ENCODE measurements around the gene MAX. TPM values are rescaled to one million over a fixed set of nuclear protein-coding genes. Genes with fewer than 3 reads are reported as not detected.

The MAX gene
- total RNA-seq, 1 experiment from 2014 or later = 83.6 TPM

DNA sequence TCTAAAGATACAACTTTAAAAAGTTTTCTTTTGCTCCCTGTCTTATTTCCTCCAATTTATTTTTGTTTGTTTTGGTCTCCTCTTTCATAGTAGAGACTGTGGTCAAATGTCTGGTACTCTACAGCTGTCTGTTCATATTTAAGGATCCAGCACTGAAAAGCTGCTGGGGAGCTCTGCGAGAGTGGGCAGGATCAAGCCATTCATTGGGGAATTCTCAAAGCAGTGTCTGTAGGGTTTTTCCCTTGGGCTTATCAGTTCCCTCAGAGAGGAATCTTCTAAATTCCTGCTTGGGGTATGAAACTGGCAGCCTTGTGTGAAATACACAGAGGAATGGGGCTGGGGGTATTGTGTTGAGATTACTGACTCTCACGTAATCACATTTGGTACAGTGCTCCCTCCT lies 63.4 kb downstream of the MAX start:
- CTCF ChIA-PET = no interaction called here
- intact Hi-C loops (cut with micrococcal nuclease; ENCODE audit: unreplicated experiment) = no loop called here
- H3K4me3 Mint-ChIP-seq (ENCODE audit: low read depth, unreplicated experiment) = no peak overlapping the region
- H3K9me3 Mint-ChIP-seq (ENCODE audit: low read depth, unreplicated experiment) = no peaks in the 10 kb centered on the region
- H3K36me3 Mint-ChIP-seq (ENCODE audit: insufficient read depth, unreplicated experiment) = peaks cover 10% of the 10 kb centered on the region
- no peaks in the 10 kb centered on the region for H3K27me3 Mint-ChIP-seq (ENCODE audit: unreplicated experiment)
- DNase-seq = no peak
- H3K4me1 Mint-ChIP-seq (ENCODE audit: low read depth, unreplicated experiment) = no peaks in the 10 kb centered on the region
- TF ChIP-seq, protein P1, sequence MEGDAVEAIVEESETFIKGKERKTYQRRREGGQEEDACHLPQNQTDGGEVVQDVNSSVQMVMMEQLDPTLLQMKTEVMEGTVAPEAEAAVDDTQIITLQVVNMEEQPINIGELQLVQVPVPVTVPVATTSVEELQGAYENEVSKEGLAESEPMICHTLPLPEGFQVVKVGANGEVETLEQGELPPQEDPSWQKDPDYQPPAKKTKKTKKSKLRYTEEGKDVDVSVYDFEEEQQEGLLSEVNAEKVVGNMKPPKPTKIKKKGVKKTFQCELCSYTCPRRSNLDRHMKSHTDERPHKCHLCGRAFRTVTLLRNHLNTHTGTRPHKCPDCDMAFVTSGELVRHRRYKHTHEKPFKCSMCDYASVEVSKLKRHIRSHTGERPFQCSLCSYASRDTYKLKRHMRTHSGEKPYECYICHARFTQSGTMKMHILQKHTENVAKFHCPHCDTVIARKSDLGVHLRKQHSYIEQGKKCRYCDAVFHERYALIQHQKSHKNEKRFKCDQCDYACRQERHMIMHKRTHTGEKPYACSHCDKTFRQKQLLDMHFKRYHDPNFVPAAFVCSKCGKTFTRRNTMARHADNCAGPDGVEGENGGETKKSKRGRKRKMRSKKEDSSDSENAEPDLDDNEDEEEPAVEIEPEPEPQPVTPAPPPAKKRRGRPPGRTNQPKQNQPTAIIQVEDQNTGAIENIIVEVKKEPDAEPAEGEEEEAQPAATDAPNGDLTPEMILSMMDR (IDR thresholded peaks at IDR 0.05; ENCODE audit: unreplicated experiment) = no peak
- no TSS peak for BruUV-seq (replicated peaks)
- no peak overlapping the region for H3K27ac Mint-ChIP-seq (ENCODE audit: unreplicated experiment)

DNA sequence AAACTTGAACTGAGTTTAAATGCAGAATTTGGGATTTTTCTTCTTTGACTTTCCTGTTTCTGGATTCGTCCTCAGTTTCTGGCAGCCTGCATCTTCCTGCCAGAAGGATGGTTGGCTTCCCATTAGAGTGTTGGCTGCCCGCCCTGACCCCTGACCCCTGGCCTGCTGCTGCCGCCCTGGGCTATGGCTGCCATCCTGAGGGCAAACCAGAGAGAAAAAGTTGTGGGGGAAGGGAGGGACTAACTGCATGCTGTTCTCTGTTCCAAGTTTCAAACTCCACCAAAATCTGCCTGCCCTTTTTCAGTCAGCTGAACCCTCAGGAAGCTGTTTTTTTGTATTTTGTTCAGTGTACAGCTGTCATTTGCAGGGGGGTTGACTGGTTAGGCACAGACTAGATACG lies 67.3 kb downstream of the MAX start:
- no peaks in the 10 kb centered on the region for H3K4me1 Mint-ChIP-seq (ENCODE audit: low read depth, unreplicated experiment)
- H3K4me3 Mint-ChIP-seq (ENCODE audit: low read depth, unreplicated experiment) = no peak overlapping the region
- no TSS peak for BruUV-seq (replicated peaks)
- no peaks in the 10 kb centered on the region for H3K27me3 Mint-ChIP-seq (ENCODE audit: unreplicated experiment)
- intact Hi-C loops (cut with micrococcal nuclease; ENCODE audit: unreplicated experiment) = no loop called here
- no peak overlapping the region for H3K27ac Mint-ChIP-seq (ENCODE audit: unreplicated experiment)
- no peak for DNase-seq
- H3K36me3 Mint-ChIP-seq (ENCODE audit: insufficient read depth, unreplicated experiment) = peaks cover 10% of the 10 kb centered on the region
- no peaks in the 10 kb centered on the region for H3K9me3 Mint-ChIP-seq (ENCODE audit: low read depth, unreplicated experiment)
- CTCF ChIA-PET = interaction anchor here (0.7 kb wide), 1 partner anchor 317 kb away, joined by 3 read pairs; no protein-coding TSS in a partner anchor
- TF ChIP-seq, protein P1 (IDR thresholded peaks at IDR 0.05; ENCODE audit: unreplicated experiment) = no peak

DNA sequence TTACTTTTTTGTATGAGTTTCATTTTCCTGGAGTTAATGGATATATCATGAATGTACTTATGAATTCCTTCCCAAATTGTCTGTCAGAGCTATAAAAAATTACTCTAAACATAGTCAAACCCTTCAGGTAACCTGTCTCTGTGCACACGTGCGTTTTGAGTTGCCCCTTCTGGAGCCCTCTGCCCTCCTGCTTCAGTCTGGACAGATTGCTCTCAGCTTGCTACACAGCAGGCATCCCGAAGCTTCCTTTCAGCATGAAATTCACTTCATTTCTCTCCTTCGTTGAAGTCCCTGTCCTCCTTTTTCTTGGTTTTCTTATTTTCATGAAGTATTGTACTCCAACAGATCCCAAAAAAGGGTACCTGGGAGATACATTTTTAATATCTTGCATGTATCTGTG lies 68.3 kb downstream of the MAX start:
- CTCF ChIA-PET = no interaction called here
- H3K9me3 Mint-ChIP-seq (ENCODE audit: low read depth, unreplicated experiment) = no peaks in the 10 kb centered on the region

DNA sequence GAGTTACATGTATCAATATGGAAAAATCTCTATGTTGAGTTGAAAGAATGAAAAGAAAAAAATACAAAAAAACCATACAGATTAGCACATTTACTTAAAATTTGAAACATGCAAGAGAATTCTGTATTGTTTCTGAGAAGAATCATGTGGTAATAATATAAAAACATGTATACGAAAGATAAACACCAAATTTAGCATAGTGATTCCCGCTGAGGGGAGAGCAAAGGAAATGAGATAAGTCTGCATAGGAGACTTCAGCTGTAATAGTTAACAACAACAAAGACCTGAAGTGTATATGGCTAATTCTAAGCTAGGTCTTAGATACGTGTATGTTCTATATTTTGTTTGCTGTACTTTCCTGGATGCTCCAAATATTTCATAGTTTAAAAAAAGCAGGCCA lies 69.1 kb downstream of the MAX start:
- no peaks in the 10 kb centered on the region for H3K27me3 Mint-ChIP-seq (ENCODE audit: unreplicated experiment)
- BruUV-seq (replicated peaks) = no TSS peak
- no peaks in the 10 kb centered on the region for H3K4me1 Mint-ChIP-seq (ENCODE audit: low read depth, unreplicated experiment)
- H3K27ac Mint-ChIP-seq (ENCODE audit: unreplicated experiment) = no peak overlapping the region
- no peaks in the 10 kb centered on the region for H3K9me3 Mint-ChIP-seq (ENCODE audit: low read depth, unreplicated experiment)
- no peak overlapping the region for H3K4me3 Mint-ChIP-seq (ENCODE audit: low read depth, unreplicated experiment)
- DNase-seq = no peak
- CTCF ChIA-PET = no interaction called here
- TF ChIP-seq, protein P1 (IDR thresholded peaks at IDR 0.05; ENCODE audit: unreplicated experiment) = no peak
- peaks cover 10% of the 10 kb centered on the region for H3K36me3 Mint-ChIP-seq (ENCODE audit: insufficient read depth, unreplicated experiment)
- intact Hi-C loops (cut with micrococcal nuclease; ENCODE audit: unreplicated experiment) = no loop called here

More for the DNA sequence above, 68.3 kb downstream of the MAX start:
- Mint-ChIP-seq H3K4me1 (ENCODE audit: low read depth, unreplicated experiment) (no peaks in the 10 kb centered on the region), H3K4me3 (ENCODE audit: low read depth, unreplicated experiment) (no peak overlapping the region), H3K27ac (ENCODE audit: unreplicated experiment) (no peak overlapping the region), H3K36me3 (ENCODE audit: insufficient read depth, unreplicated experiment) (peaks cover 10% of the 10 kb centered on the region), H3K27me3 (ENCODE audit: unreplicated experiment) (no peaks in the 10 kb centered on the region)
- no TSS peak for BruUV-seq (replicated peaks)
- DNase-seq = no peak
- intact Hi-C loops (cut with micrococcal nuclease; ENCODE audit: unreplicated experiment) = no loop called here
- TF ChIP-seq, protein P1 (IDR thresholded peaks at IDR 0.05; ENCODE audit: unreplicated experiment) = no peak
